KMS-11 (cell line): Measurements from ENCODE around the gene ATP2A3.

ENCODE experiments used
- H2AFZ ChIP-seq: fragments of 200-600 bp; sonication (generic); 2 replicates; pipeline ENCODE4 v1.6.1; 2016; ENCODE audit warnings: antibody characterized with exemption, mixed run types, low read depth
- H3K27ac ChIP-seq: fragments of 200-600 bp; sonication (generic); 2 replicates; pipeline ENCODE4 v1.6.1; 2016; ENCODE audit warnings: mild to moderate bottlenecking, mixed run types
- H3K27me3 ChIP-seq: fragments of 200-600 bp; sonication (generic); 2 replicates; pipeline ENCODE4 v1.6.1; 2017; ENCODE audit warnings: mild to moderate bottlenecking, low read depth, mixed run types, moderate library complexity; ENCODE audit not compliant: insufficient read depth
- H3K36me3 ChIP-seq: fragments of 200-600 bp; sonication (generic); 2 replicates; pipeline ENCODE4 v1.6.1; 2017; ENCODE audit warnings: mild to moderate bottlenecking, mixed run types; ENCODE audit not compliant: insufficient read depth
- H3K4me1 ChIP-seq: fragments of 200-600 bp; sonication (generic); 2 replicates; pipeline ENCODE4 v1.6.1; 2016; ENCODE audit warnings: mild to moderate bottlenecking, low read depth, mixed run types; ENCODE audit not compliant: poor library complexity, severe bottlenecking
- H3K4me2 ChIP-seq: fragments of 200-600 bp; sonication (generic); 2 replicates; pipeline ENCODE4 v1.7.0; 2016; ENCODE audit warnings: mild to moderate bottlenecking, mixed run types
- H3K4me3 ChIP-seq: fragments of 200-600 bp; sonication (generic); IDR thresholded peaks from 2 replicates; pipeline ENCODE4 v1.6.1; 2017; ENCODE audit warnings: low read depth, low read length, mixed read lengths; ENCODE audit not compliant: insufficient read depth
- H3K79me2 ChIP-seq: fragments of 200-600 bp; sonication (generic); 2 replicates; pipeline ENCODE4 v1.6.1; 2016; ENCODE audit warnings: low read depth, mixed run types; ENCODE audit not compliant: insufficient read depth
- H3K9ac ChIP-seq: fragments of 200-600 bp; sonication (generic); 2 replicates; pipeline ENCODE4 v1.6.1; 2016; ENCODE audit warnings: mild to moderate bottlenecking, mixed run types
- H4K20me1 ChIP-seq: fragments of 200-600 bp; sonication (generic); 2 replicates; pipeline ENCODE4 v1.6.1; 2016; ENCODE audit warnings: mild to moderate bottlenecking, mixed run types; ENCODE audit not compliant: insufficient read depth
- CTCF ChIP-seq: fragments of 200-600 bp; sonication (generic); conservative IDR thresholded peaks from 2 replicates; pipeline ENCODE4 v1.6.1; 2017; ENCODE audit warnings: low read depth, mild to moderate bottlenecking, antibody characterized with exemption, low read length, moderate library complexity, mixed read lengths

The ATP2A3 gene

GRCh38 chr17:3890878-3891219 is 73.4 kb downstream of the ATP2A3 start:
- Histone ChIP-seq H3K79me2 (no peaks in the 10 kb centered on the region), H3K36me3 (no peaks in the 10 kb centered on the region), H3K4me1 (peaks cover 4% of the 10 kb centered on the region), H4K20me1 (no peaks in the 10 kb centered on the region), H3K4me2 (no peak overlapping the region), H3K27me3 (no peaks in the 10 kb centered on the region), H2AFZ (no peak overlapping the region), H3K4me3 (no peak overlapping the region), H3K27ac (no peak overlapping the region), H3K9ac (no peak overlapping the region)
- TF ChIP-seq CTCF, result no peak

- Histone ChIP-seq H3K4me3 (no peak overlapping the region), H3K79me2 (no peaks in the 10 kb centered on the region), H2AFZ (no peak overlapping the region), H3K27me3 (no peaks in the 10 kb centered on the region), H3K9ac (no peak overlapping the region), H3K4me1 (peaks cover 4% of the 10 kb centered on the region), H3K4me2 (no peak overlapping the region), H3K36me3 (no peaks in the 10 kb centered on the region), H3K27ac (no peak overlapping the region), H4K20me1 (no peaks in the 10 kb centered on the region)
- TF ChIP-seq CTCF, result no peak
Measured at GRCh38 chr17:3890082-3890877, 74.0 kb downstream of the ATP2A3 start.

- Histone ChIP-seq H3K4me1 (peaks cover 4% of the 10 kb centered on the region), H3K27ac (no peak overlapping the region), H3K4me2 (no peak overlapping the region)
Measured at GRCh38 chr17:3889325-3890012, 74.8 kb downstream of the ATP2A3 start.

GRCh38 chr17:3888343-3889171 is 75.7 kb downstream of the ATP2A3 start:
- TF ChIP-seq CTCF, result no peak
- Histone ChIP-seq H2AFZ (no peak overlapping the region), H3K27ac (no peak overlapping the region), H3K4me2 (no peak overlapping the region), H3K4me1 (peaks cover under 1% of the 10 kb centered on the region), H3K79me2 (no peaks in the 10 kb centered on the region), H3K27me3 (no peaks in the 10 kb centered on the region), H3K9ac (no peak overlapping the region), H3K4me3 (no peak overlapping the region), H3K36me3 (no peaks in the 10 kb centered on the region), H4K20me1 (no peaks in the 10 kb centered on the region)

More at GRCh38 chr17:3889325-3890012, 74.8 kb downstream of the ATP2A3 start:
- no peaks in the 10 kb centered on the region for H4K20me1 ChIP-seq
- no peaks in the 10 kb centered on the region for H3K36me3 ChIP-seq
- no peak overlapping the region for H2AFZ ChIP-seq
- H3K9ac ChIP-seq, result no peak overlapping the region
- no peaks in the 10 kb centered on the region for H3K27me3 ChIP-seq
- no peak for TF ChIP-seq CTCF
- no peaks in the 10 kb centered on the region for H3K79me2 ChIP-seq
- H3K4me3 ChIP-seq, result no peak overlapping the region
